ENCODE results near the gene WDR91.

Gene WDR91

GRCh38 chr7:135151533-135151932 is 59.8 kb downstream of the WDR91 start:
- WGBS (ENCODE audit: insufficient coverage, insufficient read length) = no CpG with 5 or more reads among the region's 6 CpGs
- Histone ChIP-seq H3K9me3 (ENCODE audit: control insufficient read depth, insufficient read depth, low read length) (no peaks in the 10 kb centered on the region), H3K27me3 (ENCODE audit: control insufficient read depth, insufficient read depth, low read length) (no peaks in the 10 kb centered on the region), H3K4me1 (ENCODE audit: control insufficient read depth, insufficient read depth, low read length) (no peaks in the 10 kb centered on the region), H3K4me3 (ENCODE audit: low read length) (no peak overlapping the region), H3K36me3 (ENCODE audit: control insufficient read depth, insufficient read depth, low read length) (no peaks in the 10 kb centered on the region), H3K27ac (ENCODE audit: low read length) (no peak overlapping the region)
- DNase-seq (ENCODE audit: low read depth, low spot score) = no peak

- no peaks in the 10 kb centered on the region for H3K4me1 ChIP-seq (ENCODE audit: control insufficient read depth, insufficient read depth, low read length)
- no peak overlapping the region for H3K4me3 ChIP-seq (ENCODE audit: low read length)
- WGBS (ENCODE audit: insufficient coverage, insufficient read length) = no CpG with 5 or more reads among the region's 2 CpGs
- no peaks in the 10 kb centered on the region for H3K9me3 ChIP-seq (ENCODE audit: control insufficient read depth, insufficient read depth, low read length)
- H3K27ac ChIP-seq (ENCODE audit: low read length) = no peak overlapping the region
- DNase-seq (ENCODE audit: low read depth, low spot score) = no peak
- no peaks in the 10 kb centered on the region for H3K27me3 ChIP-seq (ENCODE audit: control insufficient read depth, insufficient read depth, low read length)
- H3K36me3 ChIP-seq (ENCODE audit: control insufficient read depth, insufficient read depth, low read length) = no peaks in the 10 kb centered on the region
These were observed 60.2 kb downstream of the WDR91 start for GRCh38 chr7:135151132-135151531.

GRCh38 chr7:135150072-135150782 is 61.1 kb downstream of the WDR91 start:
- no peaks in the 10 kb centered on the region for H3K9me3 ChIP-seq (ENCODE audit: control insufficient read depth, insufficient read depth, low read length)
- no peaks in the 10 kb centered on the region for H3K4me1 ChIP-seq (ENCODE audit: control insufficient read depth, insufficient read depth, low read length)
- H3K36me3 ChIP-seq (ENCODE audit: control insufficient read depth, insufficient read depth, low read length) = no peaks in the 10 kb centered on the region
- no peak for DNase-seq (ENCODE audit: low read depth, low spot score)
- H3K27ac ChIP-seq (ENCODE audit: low read length) = no peak overlapping the region
- no CpG with 5 or more reads among the region's 8 CpGs for WGBS (ENCODE audit: insufficient coverage, insufficient read length)
- no peak overlapping the region for H3K4me3 ChIP-seq (ENCODE audit: low read length)
- H3K27me3 ChIP-seq (ENCODE audit: control insufficient read depth, insufficient read depth, low read length) = no peaks in the 10 kb centered on the region

- Histone ChIP-seq H3K36me3 (ENCODE audit: control insufficient read depth, insufficient read depth, low read length) (no peaks in the 10 kb centered on the region), H3K27me3 (ENCODE audit: control insufficient read depth, insufficient read depth, low read length) (no peaks in the 10 kb centered on the region), H3K9me3 (ENCODE audit: control insufficient read depth, insufficient read depth, low read length) (no peaks in the 10 kb centered on the region), H3K4me3 (ENCODE audit: low read length) (no peak within 1 kb of the TSS), H3K4me1 (ENCODE audit: control insufficient read depth, insufficient read depth, low read length) (no peaks in the 10 kb centered on the region), H3K27ac (ENCODE audit: low read length) (no peak within 1 kb of the TSS)
- WGBS (ENCODE audit: insufficient coverage, insufficient read length) = 100% methylated on average over 1 of the region's 13 CpGs
- no peak for DNase-seq (ENCODE audit: low read depth, low spot score)
These were observed 63.2 kb downstream of the WDR91 start, which contains the start of gene TMEM140 for GRCh38 chr7:135147899-135148721. Gene TMEM140, plus strand, starts transcription at chr7:135148072. Its CDS starts 16,370 bp downstream, at chr7:135164442.

GRCh38 chr7:135147341-135147898 is 63.9 kb downstream of the WDR91 start:
- H3K27me3 ChIP-seq (ENCODE audit: control insufficient read depth, insufficient read depth, low read length) = no peaks in the 10 kb centered on the region
- no peak overlapping the region for H3K27ac ChIP-seq (ENCODE audit: low read length)
- WGBS (ENCODE audit: insufficient coverage, insufficient read length) = no CpG with 5 or more reads among the region's 6 CpGs
- no peak overlapping the region for H3K4me3 ChIP-seq (ENCODE audit: low read length)
- H3K4me1 ChIP-seq (ENCODE audit: control insufficient read depth, insufficient read depth, low read length) = no peaks in the 10 kb centered on the region
- no peaks in the 10 kb centered on the region for H3K9me3 ChIP-seq (ENCODE audit: control insufficient read depth, insufficient read depth, low read length)
- no peak for DNase-seq (ENCODE audit: low read depth, low spot score)
- no peaks in the 10 kb centered on the region for H3K36me3 ChIP-seq (ENCODE audit: control insufficient read depth, insufficient read depth, low read length)

- Histone ChIP-seq H3K27me3 (ENCODE audit: control insufficient read depth, insufficient read depth, low read length) (no peaks in the 10 kb centered on the region), H3K9me3 (ENCODE audit: control insufficient read depth, insufficient read depth, low read length) (no peaks in the 10 kb centered on the region), H3K27ac (ENCODE audit: low read length) (no peak overlapping the region), H3K4me1 (ENCODE audit: control insufficient read depth, insufficient read depth, low read length) (no peaks in the 10 kb centered on the region), H3K4me3 (ENCODE audit: low read length) (no peak overlapping the region), H3K36me3 (ENCODE audit: control insufficient read depth, insufficient read depth, low read length) (no peaks in the 10 kb centered on the region)
- DNase-seq (ENCODE audit: low read depth, low spot score) = no peak
- no CpG with 5 or more reads among the region's 3 CpGs for WGBS (ENCODE audit: insufficient coverage, insufficient read length)
These were observed 67.2 kb downstream of the WDR91 start for GRCh38 chr7:135143885-135144668.
